IMR-90 (cell line): ENCODE measurements around the gene MEIS2. TPM values are rescaled to one million over a fixed set of nuclear protein-coding genes. Genes with fewer than 3 reads are reported as not detected.

Experiments used
- ATAC-seq: fragments of 200-7000 bp; cut with Tn5 transposase; 2 replicates; pipeline ENCODE4 v1.9.1; 2020; ENCODE audit warnings: low read depth, mild to moderate bottlenecking, moderate library complexity
- BruUV-seq: library from RNA; stranded (reverse); fragments of 400-500 nt; replicated peaks from 2 replicates; lab custom pipeline; 2021; lab: Mats Ljungman, UMichigan
- CTCF ChIA-PET: fragments of 300-600 bp; formaldehyde crosslinking; extraction: SDS; loops from one replicate; lab custom pipeline; 2021; ENCODE audit warnings: antibody characterized with exemption; lab: Yijun Ruan, JAX
- POLR2A ChIA-PET: fragments of 300-600 bp; sonication (Branson Sonifier 250); formaldehyde crosslinking; loops from one replicate; lab custom pipeline; 2022; ENCODE audit warnings: antibody characterized with exemption; ENCODE audit not compliant: unreplicated experiment; lab: Charles Lee
- DNase-seq: peaks from one replicate; pipeline ENCODE4 v3.0.0; 2013
- H2AFZ ChIP-seq: replicated peaks from 2 replicates; pipeline ENCODE3; 2013; ENCODE audit warnings: low read length, mild to moderate bottlenecking; ENCODE audit not compliant: poor library complexity
- H2AK5ac ChIP-seq: 2 replicates; pipeline ENCODE4 v1.6.1; 2013; ENCODE audit warnings: low read depth, low read length, inconsistent platforms
- H2AK9ac ChIP-seq: replicated peaks from 2 replicates; pipeline ENCODE3; 2013; ENCODE audit warnings: mild to moderate bottlenecking, low read depth, low read length, moderate library complexity; ENCODE audit not compliant: poor library complexity
- H2BK120ac ChIP-seq: 2 replicates; pipeline ENCODE4 v1.6.1; 2013; ENCODE audit warnings: low read depth, low read length, inconsistent platforms
- H2BK15ac ChIP-seq: 3 replicates; pipeline ENCODE4 v1.6.1; 2013; ENCODE audit warnings: low read depth, low read length, inconsistent platforms
- H2BK20ac ChIP-seq: 2 replicates; pipeline ENCODE4 v1.6.1; 2013; ENCODE audit warnings: low read depth, mild to moderate bottlenecking, inconsistent platforms, low read length, moderate library complexity
- H2BK5ac ChIP-seq: 2 replicates; pipeline ENCODE4 v1.6.1; 2013; ENCODE audit warnings: mild to moderate bottlenecking, low read depth, low read length, inconsistent platforms; ENCODE audit not compliant: poor library complexity, severe bottlenecking
- H3K14ac ChIP-seq: replicated peaks from 2 replicates; pipeline ENCODE4 v1.6.1; 2013; ENCODE audit warnings: low read depth, low read length, inconsistent platforms
- H3K18ac ChIP-seq: 2 replicates; pipeline ENCODE4 v1.6.1; 2013; ENCODE audit warnings: low read depth, low read length, control low read depth
- H3K23ac ChIP-seq: 2 replicates; pipeline ENCODE4 v1.6.1; 2013; ENCODE audit warnings: low read depth, low read length, inconsistent platforms
- H3K27ac ChIP-seq: 2 replicates; pipeline ENCODE4 v1.5.1; 2013; ENCODE audit warnings: mild to moderate bottlenecking, control low read depth, low read length; ENCODE audit not compliant: insufficient read depth
- H3K27me3 ChIP-seq: 2 replicates; pipeline ENCODE4 v1.6.1; 2013; ENCODE audit warnings: low read length; ENCODE audit not compliant: control insufficient read depth, insufficient read depth
- H3K36me3 ChIP-seq: 2 replicates; pipeline ENCODE4 v1.6.1; 2013; ENCODE audit warnings: low read length, mixed read lengths; ENCODE audit not compliant: control insufficient read depth, insufficient read depth
- H3K4ac ChIP-seq: 2 replicates; pipeline ENCODE4 v1.6.1; 2013; ENCODE audit warnings: low read depth, low read length, inconsistent platforms
- H3K4me1 ChIP-seq: 2 replicates; pipeline ENCODE4 v1.6.1; 2013; ENCODE audit warnings: low read length, mixed read lengths; ENCODE audit not compliant: control insufficient read depth, insufficient read depth
- H3K4me2 ChIP-seq: 2 replicates; pipeline ENCODE4 v1.6.1; 2013; ENCODE audit warnings: low read depth, mild to moderate bottlenecking, control low read depth, low read length, moderate library complexity
- H3K4me3 ChIP-seq: 2 replicates; pipeline ENCODE4 v1.5.1; 2013; ENCODE audit warnings: low read depth, mild to moderate bottlenecking, control low read depth, low read length, moderate library complexity; ENCODE audit not compliant: insufficient read depth
- H3K56ac ChIP-seq: 2 replicates; pipeline ENCODE4 v1.6.1; 2013; ENCODE audit warnings: low read length, inconsistent platforms; ENCODE audit not compliant: insufficient read depth; ENCODE audit errors: extremely low read depth
- H3K79me1 ChIP-seq, 2 experiments: 2 replicates each; pipeline ENCODE4 v1.6.1; 2013; ENCODE audit warnings: low read length in 2 of 2, inconsistent platforms in 1 of 2, low read depth in 1 of 2
- H3K9ac ChIP-seq: 2 replicates; pipeline ENCODE4 v1.6.1; 2013; ENCODE audit warnings: low read depth, low read length, control low read depth
- H3K9me1 ChIP-seq: 2 replicates; pipeline ENCODE4 v1.6.1; 2013; ENCODE audit warnings: low read length, inconsistent platforms; ENCODE audit not compliant: insufficient read depth
- H3K9me3 ChIP-seq: 2 replicates; pipeline ENCODE4 v1.6.1; 2013; ENCODE audit warnings: low read length; ENCODE audit not compliant: control insufficient read depth, insufficient read depth
- H4K20me1 ChIP-seq: 2 replicates; pipeline ENCODE4 v1.6.1; 2013; ENCODE audit warnings: low read length, inconsistent platforms; ENCODE audit not compliant: insufficient read depth
- H4K5ac ChIP-seq: 2 replicates; pipeline ENCODE4 v1.6.1; 2013; ENCODE audit warnings: mild to moderate bottlenecking, low read depth, low read length, control low read depth
- H4K8ac ChIP-seq, 2 experiments: 2 replicates each; pipeline ENCODE4 v1.6.1; 2013; ENCODE audit warnings: low read depth in 2 of 2, low read length in 2 of 2, control low read depth in 1 of 2, inconsistent platforms in 1 of 2
- H4K91ac ChIP-seq: 2 replicates; pipeline ENCODE4 v1.6.1; 2013; ENCODE audit warnings: low read depth, low read length, inconsistent platforms; ENCODE audit not compliant: insufficient read depth
- CEBPB ChIP-seq: IDR thresholded peaks from 2 replicates; pipeline ENCODE4 v1.6.1; 2012; ENCODE audit warnings: low read depth, low read length, improper control_type of control experiment
- FOS ChIP-seq: fragments of 150-350 bp; IDR thresholded peaks from 2 replicates; pipeline ENCODE4 v1.6.1; 2016; ENCODE audit warnings: low read depth, low read length
- WGBS, 2 experiments: methylation state at CpG; one replicate each; pipeline versions ENCODE4 v1.1.5 to v1.1.7; 2013; ENCODE audit warnings: missing lambda C conversion rate in 2 of 2; ENCODE audit not compliant: insufficient read length in 1 of 2; ENCODE audit errors: extremely low coverage in 2 of 2; 5-methylcytosine and 5-hydroxymethylcytosine counted together
- dilution Hi-C: fragments of 300-500 bp; cut with HindIII; formaldehyde crosslinking; loops from one replicate; pipeline ENCODE4 v1.14.3; 2018; ENCODE audit warnings: low sequenced_read_pairs; ENCODE audit not compliant: unreplicated experiment
- in situ Hi-C: fragments of 300-500 bp; cut with MboI; formaldehyde crosslinking; loops from 3 replicates; pipeline ENCODE4 v1.14.3; 2019; ENCODE audit warnings: low sequenced_read_pairs, inconsistent platforms, mixed read lengths
- intact Hi-C: fragments of 100-400 bp; cut with micrococcal nuclease; formaldehyde crosslinking; loops from 2 replicates; pipeline ENCODE4 v1.10.0; 2022
- polyA plus RNA-seq, 3 experiments: library from polyadenylated mRNA; depleted of rRNA; stranded (reverse); fragments of >200 nt; gene quantifications; 2 replicates each; pipeline ENCODE4 v1.2.3, GENCODE V29; 2012; ENCODE audit warnings: low replicate concordance in 1 of 3
- total RNA-seq: library from RNA; depleted of rRNA; stranded (reverse); fragments of >200 nt; gene quantifications from 2 replicates; pipeline ENCODE4 v1.2.3, GENCODE V29; 2012

Gene MEIS2
- total and polyA plus RNA-seq, 2 of the 4 experiments (the other 2 are of a cell fraction): 70.1 to 71.3 TPM

DNA sequence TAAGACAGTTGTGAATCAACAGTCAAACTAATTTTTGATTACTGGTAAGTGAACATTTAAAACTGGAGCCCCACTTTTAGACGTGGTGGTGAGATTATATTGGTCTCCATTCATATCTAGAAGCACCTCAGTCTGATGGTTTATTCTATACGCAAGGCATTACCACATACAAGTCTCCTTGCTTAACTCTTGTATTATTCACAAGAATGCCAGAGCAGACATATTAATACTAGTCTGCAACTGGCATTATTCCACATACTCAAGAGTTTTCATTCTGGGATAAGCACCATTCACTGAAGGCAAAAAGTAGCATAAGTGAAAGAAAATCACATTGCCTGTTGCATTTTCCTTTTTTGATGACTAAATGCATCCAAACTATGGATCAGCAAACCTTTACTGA lies 36.9 kb upstream of the MEIS2 start:
- Histone ChIP-seq H4K20me1 (no peaks in the 10 kb centered on the region), H3K4ac (no peak overlapping the region), H2AK9ac (no peak overlapping the region), H3K4me3 (no peak overlapping the region), H2BK20ac (no peak overlapping the region), H2BK120ac (no peak overlapping the region), H2BK5ac (peak overlapping the region; percentile 10), H3K9me3 (no peaks in the 10 kb centered on the region), H3K9ac (no peak overlapping the region), H3K79me1 (no peaks in the 10 kb centered on the region), H4K5ac (no peak overlapping the region), H3K27ac (no peak overlapping the region), H2BK15ac (no peak overlapping the region), H3K4me1 (peaks cover 1% of the 10 kb centered on the region; the same call in 1 of the 2 replicates), H3K36me3 (no peaks in the 10 kb centered on the region), H3K27me3 (no peaks in the 10 kb centered on the region), H4K8ac (no peak overlapping the region), H4K91ac (no peak overlapping the region), H3K23ac (no peak overlapping the region), H3K56ac (no peak overlapping the region), H2AK5ac (no peak overlapping the region), H3K14ac (no peak overlapping the region; the same call in 1 of the 2 replicates), H2AFZ (no peak overlapping the region), H3K18ac (no peak overlapping the region), H3K4me2 (no peak overlapping the region), H3K9me1 (0 out of 2 replicates have a peak, but pooled peaks cover 2% of the 10 kb centered on the region)
- ATAC-seq (no peak), DNase-seq (peak; percentile 28)
- intact Hi-C loops: loop anchor here (10.0 kb wide), 3 partner anchors 502 to 1382 kb away; no protein-coding TSS in a partner anchor
- ChIA-PET POLR2A (no interaction called here), CTCF (no interaction called here)
- TF ChIP-seq FOS (no peak), CEBPB (peak; percentile 37; the same call in 1 of the 2 replicates)
- no CpG with 5 or more reads among the region's 2 CpGs for WGBS, 2 experiments
- BruUV-seq: no TSS peak
- dilution Hi-C loops: no loop called here
- in situ Hi-C loops: loop anchor here (10.0 to 25.0 kb wide), 6 partner anchors 625 to 1850 kb away; no protein-coding TSS in a partner anchor
